DOHH2 (cell line): ENCODE measurements around the gene PELI2.

Experiments used
- H3F3A ChIP-seq: fragments of 200-600 bp; sonication (generic), shearing (Covaris generic); 2 replicates; pipeline ENCODE4 v1.6.0; 2016; ENCODE audit warnings: antibody characterized with exemption, mild to moderate bottlenecking; ENCODE audit not compliant: control insufficient read depth, insufficient read depth
- H3K27ac ChIP-seq: fragments of 200-600 bp; sonication (generic); 2 replicates; pipeline ENCODE4 v1.5.1; 2014; ENCODE audit warnings: low read depth, mild to moderate bottlenecking, low read length, moderate library complexity
- H3K27me3 ChIP-seq: fragments of 200-600 bp; sonication (generic); 2 replicates; pipeline ENCODE4 v1.6.1; 2014; ENCODE audit warnings: mild to moderate bottlenecking, low read length, mixed read lengths; ENCODE audit not compliant: control insufficient read depth
- H3K36me3 ChIP-seq: fragments of 200-600 bp; sonication (generic); 2 replicates; pipeline ENCODE4 v1.6.1; 2014; ENCODE audit warnings: mild to moderate bottlenecking, low read length, moderate library complexity, mixed read lengths; ENCODE audit not compliant: control insufficient read depth
- H3K4me1 ChIP-seq: fragments of 200-600 bp; sonication (generic); 2 replicates; pipeline ENCODE4 v1.6.1; 2014; ENCODE audit warnings: mild to moderate bottlenecking, low read length, mixed read lengths; ENCODE audit not compliant: control insufficient read depth
- H3K4me2 ChIP-seq: fragments of 200-600 bp; sonication (generic); 2 replicates; pipeline ENCODE4 v1.6.0; 2014; ENCODE audit warnings: mild to moderate bottlenecking, low read length, moderate library complexity
- H3K4me3 ChIP-seq: fragments of 200-600 bp; sonication (generic); 2 replicates; pipeline ENCODE4 v1.5.1; 2014; ENCODE audit warnings: mild to moderate bottlenecking, low read length, mixed read lengths
- H3K79me2 ChIP-seq: fragments of 200-600 bp; sonication (generic); 2 replicates; pipeline ENCODE4 v1.6.1; 2014; ENCODE audit warnings: mild to moderate bottlenecking, low read length, mixed read lengths; ENCODE audit not compliant: control insufficient read depth
- H3K9me2 ChIP-seq: fragments of 200-600 bp; sonication (generic); replicated peaks from 2 replicates; pipeline ENCODE4 v1.6.1; 2014; ENCODE audit warnings: mild to moderate bottlenecking, low read length, mixed read lengths; ENCODE audit not compliant: control insufficient read depth
- H3K9me3 ChIP-seq: fragments of 200-600 bp; sonication (generic); 2 replicates; pipeline ENCODE4 v1.6.1; 2014; ENCODE audit warnings: antibody characterized with exemption, low read length, mixed read lengths; ENCODE audit not compliant: control insufficient read depth, insufficient read depth
- H4K20me1 ChIP-seq: fragments of 200-600 bp; sonication (generic); 2 replicates; pipeline ENCODE4 v1.6.0; 2014; ENCODE audit warnings: low read depth, mild to moderate bottlenecking, antibody characterized with exemption, low read length, moderate library complexity; ENCODE audit not compliant: control insufficient read depth, insufficient read depth
- EZH2phosphoT487 ChIP-seq: fragments of 200-600 bp; sonication (generic); IDR thresholded peaks from 2 replicates; pipeline ENCODE4 v1.6.1; 2017; ENCODE audit warnings: borderline replicate concordance, mild to moderate bottlenecking, antibody characterized with exemption, low read length, moderate library complexity, mixed read lengths
- TF ChIP-seq, protein P1 (sequence below): fragments of 200-600 bp; sonication (generic); IDR thresholded peaks from one replicate; pipeline ENCODE4 v1.5.1; 2014; ENCODE audit warnings: antibody characterized with exemption, mild to moderate bottlenecking, low read depth, low read length; ENCODE audit not compliant: poor library complexity, severe bottlenecking

PELI2 gene

GRCh38 chr14:56262530-56262929, 144.3 kb downstream of the PELI2 start:
- Histone ChIP-seq H4K20me1 (no peaks in the 10 kb centered on the region), H3F3A (no peaks in the 10 kb centered on the region), H3K4me3 (no peak overlapping the region), H3K9me2 (no peaks in the 10 kb centered on the region), H3K4me2 (no peak overlapping the region), H3K9me3 (no peaks in the 10 kb centered on the region), H3K27me3 (no peaks in the 10 kb centered on the region), H3K36me3 (no peaks in the 10 kb centered on the region), H3K79me2 (no peaks in the 10 kb centered on the region), H3K4me1 (no peaks in the 10 kb centered on the region), H3K27ac (no peak overlapping the region)
- TF ChIP-seq EZH2phosphoT487 = no peak

DNA sequence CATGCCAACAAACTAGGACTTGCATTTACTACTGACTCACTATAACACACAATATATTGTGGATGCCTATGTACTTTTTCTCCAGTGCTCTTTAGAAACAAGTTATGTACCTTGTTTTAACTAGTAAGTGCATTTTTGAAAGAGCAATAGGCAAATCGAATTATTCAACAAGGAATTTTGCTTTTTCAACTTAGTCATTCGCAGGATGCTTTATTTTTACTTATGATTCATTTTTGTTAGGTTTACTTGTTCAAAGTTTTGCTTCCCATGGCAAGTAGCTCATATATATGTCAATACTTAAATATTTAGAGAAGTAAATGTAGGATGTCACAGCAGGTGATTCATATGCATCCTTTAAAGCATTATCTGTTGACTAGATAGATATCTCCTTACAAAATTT, 149.8 kb downstream of the PELI2 start:
- TF ChIP-seq, protein P1, sequence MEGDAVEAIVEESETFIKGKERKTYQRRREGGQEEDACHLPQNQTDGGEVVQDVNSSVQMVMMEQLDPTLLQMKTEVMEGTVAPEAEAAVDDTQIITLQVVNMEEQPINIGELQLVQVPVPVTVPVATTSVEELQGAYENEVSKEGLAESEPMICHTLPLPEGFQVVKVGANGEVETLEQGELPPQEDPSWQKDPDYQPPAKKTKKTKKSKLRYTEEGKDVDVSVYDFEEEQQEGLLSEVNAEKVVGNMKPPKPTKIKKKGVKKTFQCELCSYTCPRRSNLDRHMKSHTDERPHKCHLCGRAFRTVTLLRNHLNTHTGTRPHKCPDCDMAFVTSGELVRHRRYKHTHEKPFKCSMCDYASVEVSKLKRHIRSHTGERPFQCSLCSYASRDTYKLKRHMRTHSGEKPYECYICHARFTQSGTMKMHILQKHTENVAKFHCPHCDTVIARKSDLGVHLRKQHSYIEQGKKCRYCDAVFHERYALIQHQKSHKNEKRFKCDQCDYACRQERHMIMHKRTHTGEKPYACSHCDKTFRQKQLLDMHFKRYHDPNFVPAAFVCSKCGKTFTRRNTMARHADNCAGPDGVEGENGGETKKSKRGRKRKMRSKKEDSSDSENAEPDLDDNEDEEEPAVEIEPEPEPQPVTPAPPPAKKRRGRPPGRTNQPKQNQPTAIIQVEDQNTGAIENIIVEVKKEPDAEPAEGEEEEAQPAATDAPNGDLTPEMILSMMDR = no peak
- TF ChIP-seq EZH2phosphoT487 = no peak
- Histone ChIP-seq H3K4me3 (no peak overlapping the region), H3K9me3 (no peaks in the 10 kb centered on the region), H3K27ac (no peak overlapping the region), H4K20me1 (no peaks in the 10 kb centered on the region), H3K79me2 (no peaks in the 10 kb centered on the region), H3K27me3 (no peaks in the 10 kb centered on the region), H3K4me2 (no peak overlapping the region), H3K36me3 (no peaks in the 10 kb centered on the region), H3K4me1 (no peaks in the 10 kb centered on the region), H3K9me2 (no peaks in the 10 kb centered on the region), H3F3A (no peaks in the 10 kb centered on the region)

DNA sequence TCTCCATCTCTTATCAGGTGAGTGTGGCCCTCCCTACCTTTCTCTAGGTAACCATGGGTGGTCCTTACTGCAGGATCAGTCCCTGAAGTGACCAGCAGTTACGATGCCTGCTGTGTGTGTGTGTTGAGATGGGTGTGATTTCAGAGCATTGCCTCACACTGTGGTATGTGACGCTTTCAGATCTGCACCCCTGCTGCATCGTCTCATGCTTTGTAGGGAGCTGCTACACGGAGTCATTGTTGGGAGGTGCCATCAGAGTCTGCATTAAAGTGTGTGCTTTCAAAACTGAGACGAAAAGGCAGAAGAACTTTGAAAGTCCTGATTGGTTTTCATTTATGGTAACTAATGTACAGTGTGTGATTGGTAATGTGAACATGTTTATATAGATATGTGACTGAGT, 150.5 kb downstream of the PELI2 start:
- TF ChIP-seq, protein P1 = no peak
- no peak for TF ChIP-seq EZH2phosphoT487
- no peaks in the 10 kb centered on the region for H3K27me3 ChIP-seq
- no peaks in the 10 kb centered on the region for H3K4me1 ChIP-seq
- H3F3A ChIP-seq = no peaks in the 10 kb centered on the region
- no peaks in the 10 kb centered on the region for H3K36me3 ChIP-seq
- no peak overlapping the region for H3K4me3 ChIP-seq
- H3K9me3 ChIP-seq = no peaks in the 10 kb centered on the region
- no peak overlapping the region for H3K4me2 ChIP-seq
- no peaks in the 10 kb centered on the region for H3K79me2 ChIP-seq
- H3K9me2 ChIP-seq = no peaks in the 10 kb centered on the region
- no peaks in the 10 kb centered on the region for H4K20me1 ChIP-seq
- H3K27ac ChIP-seq = no peak overlapping the region

DNA sequence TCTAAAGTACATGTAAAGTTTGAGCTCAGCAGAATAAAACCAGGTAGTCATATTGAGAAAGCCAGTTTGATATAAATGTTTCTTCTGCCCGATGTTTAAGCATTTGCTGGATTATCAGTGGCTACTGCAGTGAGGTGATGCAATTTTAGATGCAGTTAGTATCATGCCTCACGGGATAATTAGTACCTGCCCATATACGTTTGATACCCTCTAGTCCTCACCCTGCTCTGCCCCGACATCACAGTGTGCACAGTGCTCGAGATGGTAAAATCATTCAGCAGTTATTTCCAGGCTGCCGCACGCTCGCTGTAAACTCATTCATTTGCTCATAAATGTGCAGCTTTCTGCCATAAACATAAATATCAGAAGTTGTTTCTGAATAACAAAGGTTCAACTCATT, 152.7 kb downstream of the PELI2 start:
- Histone ChIP-seq H3K36me3 (no peaks in the 10 kb centered on the region), H3K4me1 (no peaks in the 10 kb centered on the region), H3K4me3 (no peak overlapping the region), H3F3A (no peaks in the 10 kb centered on the region), H3K4me2 (no peak overlapping the region), H4K20me1 (no peaks in the 10 kb centered on the region), H3K79me2 (no peaks in the 10 kb centered on the region), H3K9me2 (no peaks in the 10 kb centered on the region), H3K9me3 (no peaks in the 10 kb centered on the region), H3K27me3 (no peaks in the 10 kb centered on the region), H3K27ac (no peak overlapping the region)
- no peak for TF ChIP-seq EZH2phosphoT487
- TF ChIP-seq, protein P1 = no peak
